Measurements from ENCODE around the gene SKIC8.

SKIC8 gene

GRCh38 chr15:78321041-78321570 is 21.7 kb upstream of the SKIC8 start:
- DNase-seq, result peak; percentile 8

DNA sequence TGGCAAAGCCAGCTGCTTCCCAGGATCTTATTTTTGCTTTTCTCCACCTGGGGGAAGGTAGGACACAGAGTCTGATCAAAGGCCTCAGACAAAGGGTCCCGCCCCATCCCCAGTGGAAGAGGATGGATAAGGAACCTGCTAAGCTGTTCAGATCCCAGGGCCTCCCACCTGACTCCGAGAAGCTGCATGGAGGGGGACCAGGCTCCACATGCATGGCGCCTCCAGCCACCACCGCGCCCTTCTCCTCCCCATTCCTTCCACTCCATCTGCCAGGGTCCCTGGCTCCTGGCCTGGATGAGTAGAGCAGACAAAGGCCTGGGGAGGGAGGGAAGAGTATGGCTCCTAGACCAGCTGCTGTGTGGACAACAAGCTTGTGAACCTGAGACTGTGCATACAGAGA is 20.8 kb upstream of the SKIC8 start:
- DNase-seq, result no peak

DNA sequence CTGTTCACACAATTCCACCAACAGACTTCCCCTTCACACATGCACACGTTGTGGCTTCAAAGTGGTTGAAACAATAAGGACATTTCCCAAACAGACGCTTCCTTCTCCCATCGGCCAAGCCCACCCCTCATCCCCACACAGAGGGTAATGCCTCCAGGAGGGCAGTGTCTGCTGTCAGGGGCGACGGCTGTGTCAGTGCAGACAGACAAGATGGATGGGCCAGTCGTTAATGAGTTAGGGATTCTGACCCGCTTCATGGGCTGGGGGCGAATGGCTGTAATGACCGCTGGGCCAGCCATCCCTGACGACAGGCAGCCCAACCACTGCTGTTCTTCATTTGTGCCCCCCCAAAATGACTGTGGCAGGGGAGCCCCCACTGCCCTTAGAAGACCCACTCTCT is 20.2 kb upstream of the SKIC8 start:
- no peak for DNase-seq

GRCh38 chr15:78317145-78317836 is 17.9 kb upstream of the SKIC8 start:
- no peak for DNase-seq

DNA sequence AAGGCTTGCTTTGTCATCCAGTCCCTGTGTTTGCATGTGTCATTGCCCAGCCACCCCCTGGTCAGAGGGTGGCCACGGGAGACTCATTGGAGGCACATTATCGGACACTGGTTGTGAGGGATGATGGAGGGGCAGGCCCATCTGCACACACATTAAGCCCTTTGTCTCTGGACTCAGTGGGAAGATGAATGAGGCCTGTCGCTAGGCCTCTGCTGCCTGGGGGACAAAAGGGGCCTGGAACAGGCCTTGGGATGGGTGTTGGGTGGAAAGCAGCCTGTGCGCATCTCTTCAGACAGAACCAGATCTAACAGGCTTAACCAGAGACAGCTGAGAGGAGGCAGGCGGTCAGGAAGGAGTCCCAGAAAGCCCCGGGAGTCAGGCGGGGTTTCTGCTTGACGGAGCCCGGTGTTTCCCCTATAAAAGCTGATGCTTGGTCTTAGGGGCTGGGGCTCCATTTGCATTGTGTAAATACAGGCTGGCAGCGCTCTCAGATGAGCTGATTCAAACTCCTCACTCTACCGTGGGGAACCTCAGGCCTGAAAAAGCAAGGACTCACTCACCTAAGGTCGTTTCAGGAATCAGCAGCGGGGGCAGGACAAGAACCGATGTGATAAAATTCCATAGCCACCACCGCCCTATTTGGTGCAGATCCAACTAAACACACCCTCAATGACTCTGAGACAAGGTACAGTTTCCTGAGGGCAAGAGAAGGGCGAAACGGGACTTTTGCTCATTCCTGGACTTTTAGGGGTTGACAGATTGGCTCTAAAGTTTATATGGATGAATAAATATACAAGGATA is 17.1 kb upstream of the SKIC8 start:
- DNase-seq, result no peak

DNA sequence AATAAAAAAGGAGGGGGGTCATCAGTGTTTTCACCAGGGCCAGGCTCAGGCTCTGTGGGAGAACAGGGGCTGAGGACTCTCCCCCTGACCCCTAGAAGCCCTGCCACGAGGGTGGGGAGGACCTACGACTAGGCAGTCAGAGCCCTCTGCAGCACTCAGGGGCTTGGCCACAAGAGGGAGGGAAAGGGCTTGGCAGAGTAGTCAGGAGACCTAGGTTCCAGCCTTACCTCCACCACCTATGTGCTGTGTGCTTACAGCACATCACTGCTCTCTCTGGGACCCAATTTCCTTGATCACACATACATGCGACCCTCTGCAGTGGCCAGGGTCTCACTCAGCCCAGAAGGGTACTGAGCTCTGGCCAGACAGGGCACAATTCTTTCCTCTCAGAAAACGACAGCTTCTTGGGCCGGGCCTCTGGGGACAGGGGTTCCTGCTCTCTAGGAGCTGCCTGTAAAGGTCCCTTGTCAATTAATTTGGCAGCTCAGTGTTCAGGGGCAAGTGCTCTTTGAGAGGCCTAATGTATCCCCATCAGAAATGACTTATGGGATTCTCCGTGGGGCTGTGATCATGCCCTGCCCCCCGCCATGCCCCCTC is 16.4 kb upstream of the SKIC8 start:
- DNase-seq, result peak; percentile 16

DNA sequence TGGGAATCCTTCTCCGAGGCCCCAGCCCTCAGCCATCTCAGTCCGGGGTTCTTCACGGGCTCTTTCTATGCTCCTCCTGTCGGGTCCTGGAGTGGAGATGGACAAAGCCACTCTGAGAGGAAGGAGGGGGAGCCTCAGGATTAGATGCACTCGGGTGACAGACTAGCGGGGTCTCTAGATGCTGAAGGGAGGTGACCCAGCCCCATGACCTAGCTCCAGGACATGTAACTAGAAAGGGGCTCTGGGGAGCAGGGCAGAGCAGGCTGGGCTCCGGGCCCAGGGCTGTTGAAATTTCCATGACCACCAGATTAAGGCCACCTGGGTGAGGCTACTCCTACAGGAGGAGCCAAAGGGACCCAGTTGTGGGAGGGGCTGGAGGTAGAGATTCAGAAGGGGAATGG is 14.8 kb upstream of the SKIC8 start:
- no peak for DNase-seq

DNA sequence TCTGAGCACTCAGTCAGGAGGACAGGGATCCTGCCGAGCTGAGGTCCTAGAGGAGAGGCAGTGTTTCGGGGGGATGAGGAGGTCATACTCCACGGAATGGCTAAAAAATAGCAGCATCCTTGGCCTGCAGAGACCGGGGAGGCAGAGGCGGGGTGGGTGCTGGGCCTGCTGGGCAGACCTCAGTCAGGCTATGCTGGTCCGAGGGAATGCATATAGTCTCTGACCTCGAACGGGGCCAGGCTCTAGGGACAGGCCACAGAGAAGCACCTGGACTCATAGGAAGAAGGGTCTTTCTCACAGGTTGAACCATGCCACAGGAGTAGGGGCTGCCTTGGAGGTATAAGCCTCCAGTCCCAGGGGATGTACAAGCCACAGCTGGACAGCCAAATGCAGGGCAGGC is 14.0 kb upstream of the SKIC8 start:
- no peak for DNase-seq

DNA sequence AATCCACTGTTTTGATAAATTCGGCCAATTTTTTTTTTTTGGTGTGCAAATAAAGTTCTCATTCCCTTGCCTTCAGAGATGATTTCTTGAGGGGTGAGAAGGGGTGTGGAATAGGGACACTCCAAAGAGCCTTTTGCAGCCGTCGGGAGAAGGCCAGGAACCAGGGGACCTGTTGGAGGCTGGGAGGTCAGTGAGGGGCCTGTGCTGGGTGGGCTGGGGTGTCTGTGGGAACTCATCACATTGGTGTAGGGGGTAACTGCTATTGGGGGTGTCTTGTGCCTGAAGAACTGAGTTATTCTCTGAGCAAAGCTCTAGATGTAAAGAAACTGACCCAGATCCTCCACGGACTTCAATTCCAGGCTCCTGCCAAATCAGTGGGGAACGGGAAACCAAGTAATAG is 13.5 kb upstream of the SKIC8 start:
- DNase-seq, result no peak

DNA sequence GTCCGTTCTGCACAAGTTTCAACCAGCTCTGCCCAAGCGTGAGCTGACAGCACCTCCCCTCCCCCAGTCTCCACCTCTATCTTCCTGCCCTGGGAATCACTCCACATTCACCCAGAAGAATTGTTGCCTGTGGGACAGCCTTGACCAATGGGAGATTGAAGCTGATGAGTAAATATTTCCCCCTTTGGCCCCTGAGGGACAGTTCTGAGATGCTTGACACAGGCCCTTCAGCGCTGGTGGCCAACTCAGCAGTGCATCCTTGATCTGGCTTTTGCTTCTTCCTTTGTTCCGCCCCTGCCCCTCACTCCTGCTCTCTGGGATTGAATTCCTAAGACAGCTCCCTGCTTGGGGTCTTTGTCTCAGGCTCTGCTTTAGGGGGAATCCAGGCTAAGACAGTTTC is 13.1 kb upstream of the SKIC8 start:
- DNase-seq, result no peak

DNA sequence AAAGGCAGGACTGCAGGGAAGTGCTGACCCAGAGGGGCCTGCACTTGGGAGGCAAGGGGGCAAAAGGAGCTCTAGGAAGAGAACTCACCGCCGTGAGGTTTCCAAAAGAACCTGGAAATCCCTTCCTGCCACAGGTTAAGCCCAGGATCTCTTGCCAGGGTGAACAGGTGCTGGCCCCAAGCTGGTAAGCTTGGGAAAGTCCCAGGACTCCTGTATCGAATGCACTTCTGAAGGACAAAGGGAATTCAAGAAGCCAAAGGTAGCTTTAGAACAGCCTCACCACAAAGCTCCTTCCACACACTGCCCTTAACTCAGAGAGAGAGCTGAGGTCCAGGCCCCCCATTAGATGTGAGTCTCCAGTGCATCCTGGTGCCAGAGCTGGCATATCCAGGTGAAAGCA is 11.9 kb upstream of the SKIC8 start:
- DNase-seq, result no peak

DNA sequence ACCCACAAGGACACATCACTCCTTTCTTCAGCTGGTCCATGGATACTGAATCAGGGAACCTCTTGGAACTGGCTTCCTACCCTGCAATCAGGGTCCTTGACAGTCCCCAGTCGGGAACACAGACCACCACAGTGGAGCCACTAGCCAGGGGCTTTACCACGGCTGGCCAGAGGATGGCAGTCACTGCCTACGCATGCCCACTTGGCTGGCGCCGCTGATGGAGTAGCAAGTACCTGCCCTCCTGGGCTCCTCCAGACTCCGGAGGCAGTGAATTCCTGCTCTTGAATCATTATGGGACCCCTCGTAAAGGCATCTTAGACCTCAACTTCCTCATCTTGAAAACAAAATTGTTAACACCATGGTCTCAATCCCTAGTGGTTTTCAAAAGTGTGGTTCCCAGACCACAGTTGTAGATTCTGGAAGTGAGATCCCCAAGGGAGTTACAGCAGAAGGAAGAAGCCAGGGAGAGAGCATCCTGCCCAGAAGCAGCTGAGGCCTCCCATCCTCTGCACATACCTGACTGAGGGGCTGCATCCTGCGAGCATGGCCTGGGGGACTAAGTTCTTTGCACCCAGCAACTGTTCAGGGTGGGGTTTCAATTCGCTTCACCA is 9.1 kb upstream of the SKIC8 start:
- DNase-seq, result peak; percentile 71

- no peak for DNase-seq
These were observed 8.6 kb upstream of the SKIC8 start for GRCh38 chr15:78307976-78308375.

DNA sequence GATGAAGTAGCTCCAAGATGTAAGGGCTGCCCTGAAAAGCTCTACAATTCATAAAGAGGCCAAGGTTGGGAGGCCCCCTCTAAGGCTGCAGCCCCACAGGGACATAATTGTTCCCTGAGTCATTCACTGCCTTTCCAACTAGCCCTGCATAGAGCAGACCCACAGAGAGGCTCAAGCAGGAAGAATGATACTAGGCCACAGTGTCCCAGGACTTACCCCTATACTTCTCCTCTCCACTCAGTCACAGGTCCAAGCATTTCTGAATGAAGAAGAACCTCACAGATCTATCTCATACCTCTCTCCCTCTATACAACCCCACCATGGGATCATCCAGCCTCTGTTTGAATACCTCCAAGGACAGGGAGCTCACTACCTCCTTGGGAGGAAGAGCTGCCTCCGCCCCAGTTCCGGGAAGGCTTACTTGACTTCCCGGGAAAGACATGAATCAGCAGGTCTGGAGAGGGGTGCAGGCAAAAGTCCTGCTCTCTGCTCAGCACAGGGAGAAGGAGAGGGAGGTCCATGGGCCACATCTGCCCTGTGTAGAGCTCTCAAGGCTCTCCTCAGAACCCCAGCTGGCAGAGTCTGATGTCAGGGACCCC is 6.9 kb upstream of the SKIC8 start:
- DNase-seq, result no peak

- no peak for DNase-seq
These were observed 5.0 kb upstream of the SKIC8 start for GRCh38 chr15:78304216-78305066.

DNA sequence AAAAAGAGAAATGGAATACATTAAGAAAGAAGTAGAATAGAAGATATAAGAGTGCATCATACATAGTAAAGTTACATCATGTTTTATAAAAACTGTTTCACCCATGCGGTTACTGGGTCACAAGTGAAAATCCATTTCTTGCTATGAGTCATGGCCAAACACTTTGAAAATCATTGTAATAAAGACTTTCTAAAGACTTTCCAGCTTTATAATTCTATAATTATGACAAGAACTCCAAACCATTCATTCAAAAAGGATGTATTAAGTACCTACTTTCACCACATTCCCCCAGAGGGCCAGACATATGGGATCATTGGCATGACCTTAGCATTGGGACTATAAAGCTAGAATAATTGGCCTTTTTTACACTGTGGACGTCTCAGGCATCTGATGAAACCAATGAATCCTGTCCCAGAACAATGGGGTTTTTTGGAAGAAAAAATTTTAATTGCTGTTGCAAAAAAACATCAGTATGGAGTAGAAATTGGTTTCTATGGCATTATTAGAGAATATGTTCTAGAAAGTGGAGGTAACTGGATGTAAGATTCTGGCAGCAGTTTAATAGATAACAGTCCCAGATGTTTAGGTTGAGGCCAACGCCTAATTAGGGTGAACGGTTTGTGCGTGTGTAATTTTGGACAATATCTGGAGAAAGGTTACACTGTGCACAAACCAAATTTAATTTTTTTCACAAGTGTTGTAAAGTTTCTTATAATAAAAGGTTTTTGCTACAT is 3.3 kb upstream of the SKIC8 start:
- peak; percentile 86 for DNase-seq

GRCh38 chr15:78301828-78302227 is 2.4 kb upstream of the SKIC8 start:
- DNase-seq, result peak; percentile 94

- peak; percentile 38 for DNase-seq
These were observed 1.9 kb upstream of the SKIC8 start for GRCh38 chr15:78301326-78301725.

- no peak for DNase-seq
These were observed 7.2 kb downstream of the SKIC8 start for GRCh38 chr15:78292219-78292618.

GRCh38 chr15:78291698-78292097 is 7.7 kb downstream of the SKIC8 start:
- DNase-seq, result no peak

GRCh38 chr15:78291052-78291451 is 8.4 kb downstream of the SKIC8 start:
- no peak for DNase-seq

All from MV-4-11 (cell line).